Esophagus mucosa (tissue), 1 donor: Measurements from ENCODE around the gene KCTD21. TPM values are rescaled to one million over a fixed set of nuclear protein-coding genes. Genes with fewer than 3 reads are reported as not detected.
A peak's percentile ranks its signal among the peaks of the same experiment; 100 is the strongest.
"Not testable (repeated sequence)": the region's sequence is repeated elsewhere in the genome, so short reads cannot be mapped to it uniquely, and the experiment has no call there.

Source experiments
- ATAC-seq: fragments of 200-7000 bp; cut with Tn5 transposase; one replicate; pipeline ENCODE4 v1.9.1; 2020
- total RNA-seq: library from RNA; stranded (reverse); gene quantifications from one replicate; pipeline ENCODE4 v1.2.4, GENCODE V29; 2023
- donor health status: DM: yes; HTN: yes; CAD: no.

Gene KCTD21
- total RNA-seq, 1 donor from 2014 or later: 8.4 TPM

GRCh38 chr11:78200553-78200952 is 12.1 kb upstream of the KCTD21 start:
- no peak for ATAC-seq

- no peak for ATAC-seq
These were observed 11.6 kb upstream of the KCTD21 start for GRCh38 chr11:78200061-78200460.

DNA sequence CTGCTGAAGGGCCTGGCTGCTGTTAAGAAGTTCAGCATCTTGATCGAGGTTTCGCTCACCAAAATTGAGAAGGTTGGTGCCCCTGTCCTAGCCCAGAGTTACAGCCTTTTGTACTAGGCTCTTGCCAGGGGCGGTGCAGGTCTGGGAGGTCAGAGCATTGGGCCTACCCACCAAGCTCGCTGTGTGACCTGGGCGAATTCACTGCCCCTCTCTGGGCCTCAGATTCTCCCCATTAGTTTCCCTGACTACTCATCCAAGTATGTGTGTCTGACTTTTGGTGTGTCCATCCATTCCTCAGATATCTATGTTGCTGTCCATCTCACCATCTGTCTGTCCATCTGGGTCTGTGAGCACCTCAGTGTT is 11.2 kb upstream of the KCTD21 start:
- no peak for ATAC-seq

DNA sequence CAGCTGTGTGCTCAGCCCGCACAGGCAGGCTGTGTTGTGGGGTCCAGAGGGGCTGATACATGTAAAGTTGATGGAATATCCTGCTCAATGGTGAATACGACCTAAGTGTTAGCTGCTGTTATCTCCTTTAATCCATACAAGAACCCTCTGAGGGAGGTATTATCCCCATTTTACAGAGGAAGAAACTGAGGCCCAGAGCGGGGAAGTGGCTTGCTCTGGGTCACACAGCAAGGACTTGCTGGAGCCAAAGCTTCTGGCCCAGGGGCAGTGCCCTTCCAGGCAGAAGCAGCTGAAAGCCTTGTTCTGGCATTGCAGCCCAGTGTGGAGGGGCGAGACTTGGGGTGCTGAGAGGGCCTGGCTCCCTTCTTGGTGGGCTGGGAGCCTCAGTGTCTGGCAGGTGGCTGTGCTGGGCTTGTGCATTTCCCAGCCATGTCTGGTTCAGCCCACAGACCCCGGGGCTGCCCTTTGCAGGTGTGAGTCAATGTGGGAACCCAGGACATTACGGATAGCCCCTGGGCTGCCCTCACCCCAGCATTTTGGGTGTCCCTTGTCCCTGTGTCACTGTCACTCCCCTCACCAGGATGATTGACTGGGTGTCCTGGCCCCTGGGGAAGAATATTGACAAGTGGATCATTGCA is 10.7 kb upstream of the KCTD21 start:
- no peak for ATAC-seq

DNA sequence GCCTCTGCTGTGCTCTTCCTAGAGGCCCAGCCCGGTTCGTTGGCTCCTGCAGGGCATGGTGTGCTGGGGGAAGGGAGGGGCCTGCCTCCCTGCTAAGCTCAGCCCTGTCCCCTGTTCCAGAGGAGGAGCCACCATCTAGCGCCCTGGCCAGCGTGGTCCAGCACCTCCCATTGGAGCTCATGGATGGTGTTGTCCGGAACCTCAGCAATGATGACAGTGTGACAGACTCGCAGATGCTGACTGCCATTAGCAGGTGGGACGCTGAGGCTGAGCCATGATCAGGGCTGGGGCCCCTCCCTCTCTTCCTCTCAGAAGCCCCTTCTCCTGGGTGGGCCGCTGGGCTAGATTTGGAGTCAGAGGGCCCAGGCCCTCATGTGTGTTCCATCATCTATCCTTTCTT is 9.4 kb upstream of the KCTD21 start:
- ATAC-seq: no peak

DNA sequence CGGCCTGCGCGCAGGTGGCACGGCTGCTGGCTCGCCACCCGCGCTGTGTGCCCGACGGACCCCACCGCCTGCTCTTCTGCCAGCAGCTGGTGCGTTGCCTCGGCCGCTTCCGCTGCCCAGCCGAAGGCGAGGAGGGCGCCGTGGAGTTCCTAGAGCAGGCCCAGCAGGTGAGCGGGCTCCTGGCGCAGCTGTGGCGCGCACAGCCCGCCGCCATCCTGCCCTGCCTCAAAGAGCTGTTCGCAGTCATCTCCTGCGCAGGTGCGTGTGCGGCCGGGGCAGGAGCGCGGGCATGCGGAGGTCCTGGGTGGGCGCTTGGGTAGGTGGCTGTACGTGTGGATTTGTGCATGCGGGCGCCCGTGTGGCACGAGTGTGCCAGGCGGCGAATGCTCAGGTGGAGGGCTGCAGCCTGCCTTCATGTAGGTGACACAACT is 8.2 kb upstream of the KCTD21 start:
- ATAC-seq: no peak

GRCh38 chr11:78195917-78196560 is 7.6 kb upstream of the KCTD21 start:
- no peak for ATAC-seq

DNA sequence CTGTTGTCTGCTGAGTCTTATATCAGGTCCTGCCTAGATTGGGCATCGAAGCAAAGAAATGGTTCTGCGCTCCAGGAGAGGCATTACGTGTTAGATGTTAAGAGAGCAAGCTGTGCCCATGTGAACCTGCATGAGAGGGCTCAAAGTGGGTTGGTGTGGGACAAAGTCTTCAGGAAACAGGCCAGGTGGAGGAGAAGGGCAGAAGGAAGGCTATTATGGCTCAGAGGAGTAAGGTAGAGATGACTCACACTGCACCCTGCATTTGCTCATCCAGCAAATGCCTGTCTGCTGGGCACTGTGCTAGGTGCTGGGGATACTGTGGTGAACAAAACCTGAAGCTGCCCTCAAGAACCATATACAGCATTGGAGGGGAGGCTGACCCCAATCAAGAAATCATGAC is 6.1 kb upstream of the KCTD21 start:
- peak; percentile 59 for ATAC-seq

DNA sequence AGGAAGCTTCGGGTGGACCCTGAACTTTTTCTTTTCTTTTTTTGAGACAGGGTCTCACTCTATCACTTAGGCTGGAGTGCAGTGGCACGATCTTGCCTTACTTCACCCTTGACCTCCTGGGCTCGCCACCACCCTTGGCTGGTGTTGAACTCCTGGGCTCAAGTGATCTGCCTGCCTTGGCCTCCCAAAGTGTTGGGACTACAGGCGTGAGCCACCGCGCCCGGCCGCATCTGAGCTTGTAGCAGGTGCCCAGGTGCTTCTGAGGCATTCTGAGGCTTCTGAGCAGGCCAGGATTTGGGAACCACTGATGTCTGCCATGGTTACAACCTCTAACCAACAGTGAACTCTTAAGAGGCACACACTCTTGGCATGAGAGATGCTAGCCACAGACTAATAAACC is 5.4 kb upstream of the KCTD21 start:
- ATAC-seq: no peak

DNA sequence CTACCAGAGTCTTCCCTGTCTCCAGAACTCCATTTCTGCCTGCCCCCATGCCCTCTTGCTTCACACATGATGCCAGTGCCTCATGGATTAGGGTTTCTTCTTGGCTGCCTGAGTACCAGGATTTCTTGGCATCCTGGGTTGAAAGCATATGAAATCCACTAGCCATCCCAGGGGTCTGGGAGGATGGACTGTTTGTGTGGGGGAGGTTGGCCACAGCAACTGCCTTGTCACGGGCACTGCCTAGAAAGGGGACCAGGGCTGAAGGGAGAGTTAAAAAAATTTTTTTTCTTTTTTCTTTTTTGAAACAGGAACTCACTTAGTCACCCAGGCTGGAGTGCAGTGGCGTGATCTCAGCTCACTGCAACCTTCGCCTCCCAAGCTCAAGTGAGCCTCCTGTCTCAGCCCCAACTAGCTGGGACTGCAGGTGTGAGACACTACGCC is 4.5 kb upstream of the KCTD21 start:
- no peak for ATAC-seq

DNA sequence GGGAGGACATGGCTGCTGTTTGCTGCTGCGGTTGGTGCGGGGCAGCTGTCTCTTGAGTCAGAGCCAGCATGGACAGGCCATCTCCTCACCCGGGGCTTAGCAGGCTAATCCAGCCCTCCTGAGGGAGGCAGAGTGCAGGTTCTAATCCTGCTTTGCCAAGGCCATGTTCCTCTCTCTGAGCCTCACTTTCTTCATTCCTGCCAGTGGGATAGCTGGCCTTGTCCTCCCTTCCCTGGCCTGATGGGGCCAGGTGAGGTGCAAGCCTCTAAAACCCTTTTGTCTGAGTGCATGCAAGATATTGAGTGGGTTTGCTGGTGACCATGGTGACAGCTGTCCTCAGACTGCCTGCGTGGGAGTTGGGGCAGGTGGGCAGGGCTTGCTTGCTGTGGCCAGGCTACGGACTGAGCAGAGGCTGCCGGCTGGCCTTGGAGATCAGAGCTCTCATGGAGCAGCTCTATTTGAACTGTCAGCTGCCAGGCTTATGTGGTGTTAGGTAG is 3.8 kb upstream of the KCTD21 start:
- ATAC-seq: no peak

- no peak for ATAC-seq
These were observed 2.6 kb upstream of the KCTD21 start for GRCh38 chr11:78190871-78191538.

DNA sequence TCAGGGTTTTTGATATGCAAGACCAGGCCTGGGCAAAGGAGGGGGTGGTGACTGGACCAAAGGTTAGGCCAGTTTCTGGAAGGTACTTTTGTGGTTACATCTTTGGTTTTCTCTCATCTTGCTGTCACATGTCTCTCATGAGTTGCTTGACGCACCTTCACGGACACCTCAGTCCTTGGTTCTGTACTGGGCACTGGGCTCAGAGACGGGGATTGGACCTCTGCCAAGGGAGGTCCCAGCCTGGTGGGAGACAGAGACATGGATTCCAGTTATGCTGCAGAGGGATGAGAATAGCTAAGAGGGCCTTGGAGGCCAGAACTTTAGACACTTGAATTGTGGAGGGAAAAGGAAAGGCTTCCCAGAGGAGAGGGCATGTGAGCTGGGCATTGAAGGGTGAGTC is 1.9 kb upstream of the KCTD21 start:
- ATAC-seq: no peak

DNA sequence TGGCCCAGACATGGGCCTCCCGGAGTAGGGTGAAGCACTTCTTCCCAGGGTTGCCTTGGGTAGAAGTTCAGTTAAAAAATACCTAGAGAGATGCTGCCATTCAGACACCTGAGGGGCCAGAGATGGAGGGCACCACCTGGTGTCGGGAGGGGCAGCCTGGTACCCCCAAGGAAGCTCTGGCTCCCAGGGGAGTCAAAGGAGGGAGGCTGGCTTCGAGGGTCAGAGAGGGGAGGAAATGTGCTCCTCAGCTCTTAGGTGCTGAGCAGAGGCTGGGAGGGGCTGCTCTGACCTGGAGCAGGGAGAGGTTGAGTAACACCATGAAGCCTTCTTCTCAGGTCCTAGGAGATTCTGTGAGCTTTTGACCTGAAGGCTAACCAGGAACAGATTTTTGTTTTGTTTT is 1.4 kb upstream of the KCTD21 start:
- ATAC-seq: no peak

GRCh38 chr11:78189174-78189724 is 823 bp upstream of the KCTD21 start:
- ATAC-seq: no peak

DNA sequence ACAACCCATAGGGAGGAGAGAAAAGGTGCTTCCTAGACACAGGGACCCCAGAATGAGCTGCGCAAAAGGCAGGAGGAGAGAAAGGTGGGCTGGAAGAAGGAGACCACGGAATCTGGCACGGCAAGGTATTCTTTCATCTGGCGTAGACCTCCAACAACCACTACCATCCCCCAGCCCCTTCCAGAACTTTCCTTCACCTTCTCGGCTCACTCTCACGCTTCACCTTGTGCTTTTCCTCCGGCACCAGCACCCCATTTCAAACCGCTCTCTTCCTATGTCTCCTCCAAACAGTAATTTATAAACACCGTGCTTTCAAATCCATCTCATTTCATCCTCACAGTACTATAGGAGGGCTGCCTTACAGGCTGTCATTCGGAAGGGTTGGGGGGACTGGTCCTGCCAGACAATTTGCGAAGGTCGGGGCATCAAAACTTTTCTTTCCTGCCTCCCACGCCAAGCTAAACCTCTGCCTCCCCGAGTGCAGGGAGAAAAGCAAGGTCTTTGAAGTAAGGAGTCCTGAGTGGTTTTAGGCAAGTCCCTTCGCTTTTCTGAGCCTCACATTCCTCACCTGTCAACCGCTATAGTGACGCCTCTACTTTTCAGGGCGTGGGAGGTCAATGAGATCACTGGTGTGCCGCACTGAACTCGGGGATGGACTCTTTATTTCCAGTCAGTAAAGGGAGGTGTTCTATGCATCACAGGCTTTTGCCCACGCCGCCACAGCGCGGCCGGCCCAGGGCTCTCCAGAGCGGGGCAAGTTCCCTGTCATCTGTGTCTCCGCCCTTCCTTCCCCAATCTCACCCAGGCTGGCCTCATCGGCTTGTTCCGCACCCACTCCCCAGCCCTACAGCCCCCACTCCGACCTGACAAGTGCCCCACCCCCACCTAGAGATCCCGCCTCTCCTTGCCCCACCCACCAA is 800 bp downstream of the KCTD21 start:
- ATAC-seq: peak; percentile 73

DNA sequence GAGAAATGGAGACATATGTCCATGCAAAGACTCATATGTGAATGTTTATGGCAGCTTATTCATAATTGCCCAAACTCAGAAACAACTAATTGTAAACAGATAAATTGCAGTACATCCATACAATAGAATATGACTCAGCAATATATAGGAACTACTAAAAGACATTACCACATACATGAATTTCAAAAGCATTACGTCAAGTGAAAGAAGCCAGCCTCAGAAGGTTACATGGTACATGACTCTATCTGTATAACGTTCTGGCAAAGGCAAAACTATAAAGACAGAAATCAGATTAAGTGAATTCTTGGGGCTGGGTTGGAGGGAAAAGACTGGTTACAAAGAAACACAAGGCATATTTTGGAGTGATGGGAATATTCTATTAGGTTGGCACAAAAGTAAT is 7.2 kb downstream of the KCTD21 start:
- ATAC-seq: peak; percentile 76

GRCh38 chr11:78180751-78181150 is 7.7 kb downstream of the KCTD21 start:
- no peak for ATAC-seq

- peak; percentile 82 for ATAC-seq
These were observed 8.9 kb downstream of the KCTD21 start for GRCh38 chr11:78179459-78180071.

GRCh38 chr11:78177216-78177615 is 11.2 kb downstream of the KCTD21 start:
- no peak for ATAC-seq

- no peak for ATAC-seq
These were observed 11.8 kb downstream of the KCTD21 start for GRCh38 chr11:78176605-78177141.

- ATAC-seq: not testable (repeated sequence)
These were observed 12.6 kb downstream of the KCTD21 start for GRCh38 chr11:78175862-78176261.
